ENCODE data around the gene TNNI2. TPM values are rescaled to one million over a fixed set of nuclear protein-coding genes. Genes with fewer than 3 reads are reported as not detected.

The TNNI2 gene
- total RNA-seq, 1 experiment from 2014 or later = not detected

- Mint-ChIP-seq H3K36me3 (ENCODE audit: insufficient read depth in 1 of 3, low read depth in 3 of 3) (no peaks in the 10 kb centered on the region), H3K27me3 (ENCODE audit: low read depth) (peaks cover 29% of the 10 kb centered on the region), H3K9me3 (no peaks in the 10 kb centered on the region; a peak in 1 of 5 replicates), H3K4me1 (peaks cover 7 to 15% of the 10 kb centered on the region in 2 experiments), H3K27ac (no peak overlapping the region; a peak in 1 of 7 replicates), H3K4me3 (no peak overlapping the region)
- Histone ChIP-seq H2AFZ (ENCODE audit: low read length) (no peak overlapping the region), H3K14ac (ENCODE audit: insufficient read depth, low read length) (no peak overlapping the region; the same call in 1 of the 2 replicates), H2BK15ac (ENCODE audit: low read depth, low read length) (no peak overlapping the region), H3T11ph (ENCODE audit: low read length) (no peak overlapping the region), H3K79me1 (ENCODE audit: insufficient read depth, low read depth, low read length, poor library complexity, severe bottlenecking) (no peaks in the 10 kb centered on the region), H3K23ac (ENCODE audit: insufficient read length, low read depth, low read length) (no peak overlapping the region), H4K91ac (ENCODE audit: insufficient read length, low read depth, low read length) (no peak overlapping the region), H2AK5ac (ENCODE audit: insufficient read length, low read length) (no peak overlapping the region), H3K23me2 (ENCODE audit: insufficient read length, low read depth, low read length, poor library complexity, severe bottlenecking) (no peaks in the 10 kb centered on the region), H4K8ac (replicated peaks; ENCODE audit: insufficient read length, low read depth, low read length) (no peak overlapping the region), H2BK120ac (ENCODE audit: low read depth, low read length, poor library complexity, severe bottlenecking) (no peak overlapping the region), H3K79me2 (ENCODE audit: insufficient read depth, low read length) (no peaks in the 10 kb centered on the region), H3K18ac (ENCODE audit: insufficient read length, low read depth, low read length) (no peak overlapping the region), H2BK5ac (ENCODE audit: insufficient read length, low read length) (no peak overlapping the region), H3K4me1 (ENCODE audit: insufficient read depth, low read length) (peaks cover 3% of the 10 kb centered on the region; the same call in 1 of the 2 replicates), H2BK12ac (ENCODE audit: insufficient read length, low read depth, low read length) (no peak overlapping the region), H3K27me3 (ENCODE audit: insufficient read depth, low read length) (no peaks in the 10 kb centered on the region), H3K4ac (ENCODE audit: low read depth, low read length) (no peak overlapping the region), H3K27ac (ENCODE audit: insufficient read length, low read depth, low read length) (no peak overlapping the region), H4K20me1 (ENCODE audit: control insufficient read depth, insufficient read depth, insufficient read length) (no peaks in the 10 kb centered on the region), H3K9ac (ENCODE audit: extremely low read depth, insufficient read length, low read length) (no peak overlapping the region), H4K5ac (ENCODE audit: insufficient read length, low read depth, low read length) (no peak overlapping the region), H3K4me2 (ENCODE audit: insufficient read depth, insufficient read length, low read length) (no peak overlapping the region), H3K9me3 (ENCODE audit: control insufficient read depth, low read depth, low read length) (no peaks in the 10 kb centered on the region), H2BK20ac (ENCODE audit: low read depth, low read length, poor library complexity, severe bottlenecking) (no peak overlapping the region), H3K56ac (ENCODE audit: insufficient read length, low read depth, low read length) (no peak overlapping the region)
- no peak for TF ChIP-seq CTCF (conservative IDR thresholded peaks at IDR 0.05)
- no peak for DNase-seq
- WGBS (ENCODE audit: extremely low coverage, insufficient read length, low lambda C conversion rate) = no CpG with 5 or more reads among the region's 15 CpGs
Measured at GRCh38 chr11:1866776-1867175, 28.0 kb downstream of the TNNI2 start.

Data from H9 (cell line).